Measurements from ENCODE around the gene CYP2F1. TPM values are rescaled to one million over a fixed set of nuclear protein-coding genes. Genes with fewer than 3 reads are reported as not detected.

The CYP2F1 gene
- total and polyA plus RNA-seq, 2 of the 13 experiments (the other 11 are each of a cell fraction or from before 2014, with no cell fraction given): not detected

DNA sequence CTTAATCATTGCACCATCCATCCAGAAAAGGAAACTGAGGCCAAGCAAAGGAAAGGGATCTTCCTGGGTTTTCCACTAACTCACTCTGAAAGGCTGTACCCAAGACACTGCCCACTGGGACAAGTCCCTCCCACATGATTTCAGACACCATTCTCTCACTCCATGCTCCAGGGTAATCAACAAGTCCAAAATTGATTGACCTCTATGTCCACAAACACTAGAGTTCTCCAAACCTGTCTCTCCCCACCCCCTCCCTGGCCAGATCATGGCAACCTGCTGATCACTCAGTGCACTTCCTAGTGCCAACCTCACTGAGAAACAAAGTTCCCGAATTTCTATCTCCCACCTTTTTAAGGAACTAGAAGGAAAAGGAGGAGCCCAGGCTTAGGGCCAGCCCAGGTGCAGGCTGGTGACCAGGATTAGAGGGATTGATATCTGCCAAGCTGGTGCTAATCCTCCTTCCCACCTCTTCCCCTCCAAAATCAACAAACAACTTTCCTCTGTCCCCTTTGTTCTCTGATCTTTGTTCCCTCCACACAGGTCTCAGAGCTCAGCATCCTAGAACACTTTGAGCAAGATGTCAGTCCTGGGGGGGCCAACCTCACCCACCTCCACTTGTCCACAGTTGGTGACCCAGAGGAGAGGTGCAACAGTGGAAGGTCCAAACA, 28.4 kb upstream of the CYP2F1 start:
- WGBS (ENCODE audit: low lambda C conversion rate): 0% methylated on average over 1 of the region's 1 CpG
- ATAC-seq: no peak

GRCh38 chr19:41088151-41088550, 26.1 kb upstream of the CYP2F1 start, which contains the start of gene CYP2A13:
Gene CYP2A13, plus strand, starts transcription at chr19:41088451. Its CDS starts 21 bp downstream, at chr19:41088472.
- no peak for FAIRE-seq

More for the DNA sequence above, 28.4 kb upstream of the CYP2F1 start:
- TF ChIP-seq HOXA7 (CRISPR knock-in tag; IDR thresholded peaks at IDR 0.05) (no peak), GLI4 (CRISPR knock-in tag; IDR thresholded peaks at IDR 0.05; ENCODE audit: borderline replicate concordance) (no peak)
- no peak for FAIRE-seq
- no peaks in the 10 kb centered on the region for H3K36me3 ChIP-seq (replicated peaks in 1 of 2; ENCODE audit: control insufficient read depth in 1 of 2, insufficient read depth in 2 of 2, low read length in 2 of 2)
- no peak overlapping the region for H3K9ac ChIP-seq (ENCODE audit: insufficient read depth, low read depth, low read length)
- H3K4me2 ChIP-seq (ENCODE audit: low read depth, low read length): no peak overlapping the region
- no peaks in the 10 kb centered on the region for H3K9me3 ChIP-seq (ENCODE audit: low read length)
- intact Hi-C loops (cut with micrococcal nuclease; ENCODE audit: unreplicated experiment): no loop called here
- H3K79me2 ChIP-seq (ENCODE audit: insufficient read depth, low read length): no peaks in the 10 kb centered on the region
- H3K27me3 ChIP-seq (ENCODE audit: control insufficient read depth in 1 of 2, insufficient read depth in 2 of 2, low read length in 2 of 2): peaks cover 0 to 10% of the 10 kb centered on the region in 2 experiments; a peak in 1 of 5 replicates
- in situ Hi-C loops (cut with HindIII; ENCODE audit: extremely low pct_ligation_motif_present, low pct_unique_long_range_greater_than_20kb): no loop called here
- H4K20me1 ChIP-seq (ENCODE audit: insufficient read depth, low read length): no peaks in the 10 kb centered on the region
- H3K4me3 ChIP-seq (replicated peaks in 1 of 3; ENCODE audit: insufficient read depth in 1 of 3, low read depth in 2 of 3, low read length in 3 of 3): no peak overlapping the region
- H2AFZ ChIP-seq (ENCODE audit: low read length): no peak overlapping the region
- DNase-seq (ENCODE audit: low spot score): no peak
- no peak overlapping the region for H3K27ac ChIP-seq (ENCODE audit: extremely low read length, insufficient read depth, low read length)
- CTCF ChIA-PET (ENCODE audit: low intra/inter-chr PET ratio, low total read pairs): no interaction called here
- POLR2A ChIA-PET: no interaction called here
- BruUV-seq (replicated peaks): no TSS peak
- H3K4me1 ChIP-seq (ENCODE audit: insufficient read depth, low read length): no peaks in the 10 kb centered on the region

More at GRCh38 chr19:41088151-41088550, 26.1 kb upstream of the CYP2F1 start, which contains the start of gene CYP2A13:
- intact Hi-C loops (cut with micrococcal nuclease; ENCODE audit: unreplicated experiment): no loop called here
- Histone ChIP-seq H4K20me1 (ENCODE audit: insufficient read depth, low read length) (no peaks in the 10 kb centered on the region), H3K79me2 (ENCODE audit: insufficient read depth, low read length) (no peaks in the 10 kb centered on the region), H3K4me2 (ENCODE audit: low read depth, low read length) (no peak within 1 kb of the TSS), H3K27me3 (ENCODE audit: control insufficient read depth in 1 of 2, insufficient read depth in 2 of 2, low read length in 2 of 2) (peaks cover 0 to 11% of the 10 kb centered on the region in 2 experiments; a peak in 2 of 5 replicates), H3K27ac (ENCODE audit: extremely low read length, insufficient read depth, low read length) (no peak within 1 kb of the TSS), H3K9me3 (ENCODE audit: low read length) (no peaks in the 10 kb centered on the region), H3K4me1 (ENCODE audit: insufficient read depth, low read length) (no peaks in the 10 kb centered on the region), H2AFZ (ENCODE audit: low read length) (no peak within 1 kb of the TSS), H3K4me3 (replicated peaks in 1 of 3; ENCODE audit: insufficient read depth in 1 of 3, low read depth in 2 of 3, low read length in 3 of 3) (no peak within 1 kb of the TSS), H3K9ac (ENCODE audit: insufficient read depth, low read depth, low read length) (no peak within 1 kb of the TSS), H3K36me3 (replicated peaks in 1 of 2; ENCODE audit: control insufficient read depth in 1 of 2, insufficient read depth in 2 of 2, low read length in 2 of 2) (no peaks in the 10 kb centered on the region)
- BruUV-seq (replicated peaks): no TSS peak
- DNase-seq (ENCODE audit: low spot score) (no peak), ATAC-seq (no peak)
- in situ Hi-C loops (cut with HindIII; ENCODE audit: extremely low pct_ligation_motif_present, low pct_unique_long_range_greater_than_20kb): no loop called here
- 13% methylated on average over 2 of the region's 2 CpGs for WGBS (ENCODE audit: low lambda C conversion rate)
- ChIA-PET POLR2A (no interaction called here), CTCF (ENCODE audit: low intra/inter-chr PET ratio, low total read pairs) (no interaction called here)
- TF ChIP-seq, protein P1, sequence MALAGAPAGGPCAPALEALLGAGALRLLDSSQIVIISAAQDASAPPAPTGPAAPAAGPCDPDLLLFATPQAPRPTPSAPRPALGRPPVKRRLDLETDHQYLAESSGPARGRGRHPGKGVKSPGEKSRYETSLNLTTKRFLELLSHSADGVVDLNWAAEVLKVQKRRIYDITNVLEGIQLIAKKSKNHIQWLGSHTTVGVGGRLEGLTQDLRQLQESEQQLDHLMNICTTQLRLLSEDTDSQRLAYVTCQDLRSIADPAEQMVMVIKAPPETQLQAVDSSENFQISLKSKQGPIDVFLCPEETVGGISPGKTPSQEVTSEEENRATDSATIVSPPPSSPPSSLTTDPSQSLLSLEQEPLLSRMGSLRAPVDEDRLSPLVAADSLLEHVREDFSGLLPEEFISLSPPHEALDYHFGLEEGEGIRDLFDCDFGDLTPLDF (CRISPR knock-in tag; IDR thresholded peaks at IDR 0.05): no peak
- TF ChIP-seq ZBTB14 (CRISPR knock-in tag; IDR thresholded peaks at IDR 0.05) (no peak), ZNF317 (CRISPR knock-in tag; IDR thresholded peaks at IDR 0.05) (no peak), ZNF281 (CRISPR knock-in tag; IDR thresholded peaks at IDR 0.05; ENCODE audit: borderline replicate concordance) (no peak), HHEX (CRISPR knock-in tag; IDR thresholded peaks at IDR 0.05) (no peak), HOXA7 (CRISPR knock-in tag; IDR thresholded peaks at IDR 0.05) (no peak), ATAD3A (CRISPR knock-in tag; IDR thresholded peaks at IDR 0.05) (no peak), CAMTA2 (CRISPR knock-in tag; IDR thresholded peaks at IDR 0.05; ENCODE audit: borderline replicate concordance) (no peak), ZMYM4 (CRISPR knock-in tag; IDR thresholded peaks at IDR 0.05) (no peak), MAX (IDR thresholded peaks at IDR 0.05) (no peak), HNRNPUL1 (IDR thresholded peaks at IDR 0.05; ENCODE audit: low read depth, low read length) (no peak), SNRNP70 (IDR thresholded peaks at IDR 0.05; ENCODE audit: low read depth, low read length) (no peak)

Data from HepG2 (cell line).